IPS-18a (cell line): ENCODE results near the gene URM1.
A peak's percentile ranks its signal among the peaks of the same experiment; 100 is the strongest.
"Not testable (repeated sequence)": the region's sequence is repeated elsewhere in the genome, so short reads cannot be mapped to it uniquely, and the experiment has no call there.

Experiments
- H3K27ac ChIP-seq: one replicate; pipeline ENCODE4 v1.5.1; 2013; ENCODE audit warnings: low read length
- H3K27me3 ChIP-seq: one replicate; pipeline ENCODE4 v1.6.1; 2013; ENCODE audit warnings: mild to moderate bottlenecking, low read length; ENCODE audit not compliant: control insufficient read depth, insufficient read depth
- H3K36me3 ChIP-seq: one replicate; pipeline ENCODE4 v1.6.1; 2013; ENCODE audit warnings: low read depth, low read length; ENCODE audit not compliant: control insufficient read depth
- H3K4me1 ChIP-seq: one replicate; pipeline ENCODE4 v1.6.1; 2013; ENCODE audit warnings: low read depth, low read length; ENCODE audit not compliant: control insufficient read depth
- H3K4me3 ChIP-seq: one replicate; pipeline ENCODE4 v1.5.1; 2013; ENCODE audit warnings: low read length
- H3K9ac ChIP-seq: one replicate; pipeline ENCODE4 v1.6.1; 2013; ENCODE audit warnings: mild to moderate bottlenecking, low read length, moderate library complexity
- H3K9me3 ChIP-seq: one replicate; pipeline ENCODE4 v1.6.1; 2013; ENCODE audit warnings: low read depth, low read length; ENCODE audit not compliant: control insufficient read depth

The URM1 gene

GRCh38 chr9:128415281-128415680 lies 44.1 kb downstream of the URM1 start:
- no peak overlapping the region for H3K27ac ChIP-seq
- no peaks in the 10 kb centered on the region for H3K9me3 ChIP-seq
- H3K27me3 ChIP-seq: peaks cover 89% of the 10 kb centered on the region
- H3K9ac ChIP-seq: no peak overlapping the region
- no peak overlapping the region for H3K4me3 ChIP-seq
- no peaks in the 10 kb centered on the region for H3K36me3 ChIP-seq
- H3K4me1 ChIP-seq: peaks cover 18% of the 10 kb centered on the region

- Histone ChIP-seq H3K4me1 (peaks cover 18% of the 10 kb centered on the region), H3K9me3 (no peaks in the 10 kb centered on the region), H3K27ac (no peak overlapping the region), H3K27me3 (peaks cover 88% of the 10 kb centered on the region), H3K36me3 (no peaks in the 10 kb centered on the region), H3K9ac (no peak overlapping the region), H3K4me3 (no peak overlapping the region)
Observed at GRCh38 chr9:128416014-128416413, 44.8 kb downstream of the URM1 start.

- no peaks in the 10 kb centered on the region for H3K36me3 ChIP-seq
- no peak overlapping the region for H3K9ac ChIP-seq
- H3K9me3 ChIP-seq: no peaks in the 10 kb centered on the region
- H3K27me3 ChIP-seq: peaks cover 88% of the 10 kb centered on the region
- no peak overlapping the region for H3K4me3 ChIP-seq
- peaks cover 18% of the 10 kb centered on the region for H3K4me1 ChIP-seq
- H3K27ac ChIP-seq: no peak overlapping the region
Observed at GRCh38 chr9:128416432-128417019, 45.4 kb downstream of the URM1 start.

- H3K4me3 ChIP-seq: peak overlapping the region; percentile 66
- H3K36me3 ChIP-seq: no peaks in the 10 kb centered on the region
- no peak overlapping the region for H3K9ac ChIP-seq
- no peak overlapping the region for H3K27ac ChIP-seq
- H3K9me3 ChIP-seq: no peaks in the 10 kb centered on the region
- H3K4me1 ChIP-seq: peaks cover 14% of the 10 kb centered on the region
- H3K27me3 ChIP-seq: peaks cover 74% of the 10 kb centered on the region
Observed at GRCh38 chr9:128419061-128419925, 48.1 kb downstream of the URM1 start.

GRCh38 chr9:128420060-128420650 lies 49.0 kb downstream of the URM1 start:
- peaks cover 14% of the 10 kb centered on the region for H3K4me1 ChIP-seq
- no peak overlapping the region for H3K9ac ChIP-seq
- H3K27me3 ChIP-seq: peaks cover 65% of the 10 kb centered on the region
- H3K36me3 ChIP-seq: no peaks in the 10 kb centered on the region
- H3K27ac ChIP-seq: no peak overlapping the region
- H3K4me3 ChIP-seq: peak overlapping the region; percentile 66
- no peaks in the 10 kb centered on the region for H3K9me3 ChIP-seq

- Histone ChIP-seq H3K36me3 (no peaks in the 10 kb centered on the region), H3K27me3 (peaks cover 60% of the 10 kb centered on the region), H3K9ac (no peak within 1 kb of the TSS), H3K27ac (no peak within 1 kb of the TSS), H3K4me3 (peak within 1 kb of the TSS; percentile 66), H3K9me3 (no peaks in the 10 kb centered on the region), H3K4me1 (peaks cover 14% of the 10 kb centered on the region)
Observed at GRCh38 chr9:128420651-128421481, 49.7 kb downstream of the URM1 start, which contains the start of gene CERCAM. Gene CERCAM, plus strand, starts transcription at chr9:128420857. Its CDS starts 21 bp downstream, at chr9:128420878.

GRCh38 chr9:128421482-128421996 lies 50.4 kb downstream of the URM1 start:
- Histone ChIP-seq H3K4me1 (peaks cover 7% of the 10 kb centered on the region), H3K9ac (no peak overlapping the region), H3K27ac (no peak overlapping the region), H3K36me3 (no peaks in the 10 kb centered on the region), H3K9me3 (no peaks in the 10 kb centered on the region), H3K4me3 (peak overlapping the region; percentile 66), H3K27me3 (peaks cover 53% of the 10 kb centered on the region)

GRCh38 chr9:128422022-128422782 lies 51.0 kb downstream of the URM1 start:
- H3K9me3 ChIP-seq, H3K4me3 ChIP-seq, H3K9ac ChIP-seq, H3K4me1 ChIP-seq, H3K36me3 ChIP-seq, H3K27ac ChIP-seq: not testable (repeated sequence)
- H3K27me3 ChIP-seq: peaks cover 47% of the 10 kb centered on the region

GRCh38 chr9:128422783-128423150 lies 51.6 kb downstream of the URM1 start:
- Histone ChIP-seq H3K27me3 (peaks cover 41% of the 10 kb centered on the region), H3K9me3 (no peaks in the 10 kb centered on the region), H3K27ac (no peak overlapping the region), H3K36me3 (no peaks in the 10 kb centered on the region), H3K4me1 (peaks cover 6% of the 10 kb centered on the region), H3K4me3 (no peak overlapping the region), H3K9ac (no peak overlapping the region)

- H3K27ac ChIP-seq, H3K9me3 ChIP-seq, H3K4me3 ChIP-seq, H3K4me1 ChIP-seq, H3K36me3 ChIP-seq, H3K9ac ChIP-seq: not testable (repeated sequence)
- peaks cover 41% of the 10 kb centered on the region for H3K27me3 ChIP-seq
Observed at GRCh38 chr9:128423356-128423755, 52.2 kb downstream of the URM1 start.
